Stimulated activated CD4-positive, alpha-beta T cell treated with anti-CD3 and anti-CD28 coated beads, TNF-alpha, amount 100 ng/mL, for 24 hours (primary cell): Measurements from ENCODE around the gene PAX6.

Source experiments
- DNase-seq, 3 experiments: peaks; one replicate each; pipeline ENCODE4 v3.0.0-alpha.2; 2020; ENCODE audit warnings: low read depth in 3 of 3

PAX6 gene

GRCh38 chr11:31810779-31811647 lies at the start of gene PAX6:
TSS of gene PAX6 (minus strand) at chr11:31811322. CDS start at chr11:31806411, 4,911 bp downstream.
- peak in 1 of 3 experiments; percentile 39 for DNase-seq

- no peak for DNase-seq
Observed at GRCh38 chr11:31860391-31860790, 49.3 kb upstream of the PAX6 start.

GRCh38 chr11:31856248-31856647 lies 45.1 kb upstream of the PAX6 start:
- no peak for DNase-seq

- no peak for DNase-seq
Observed at GRCh38 chr11:31855466-31855865, 44.3 kb upstream of the PAX6 start.

GRCh38 chr11:31850365-31850764 lies 39.2 kb upstream of the PAX6 start:
- DNase-seq, result no peak

GRCh38 chr11:31847761-31848160 lies 36.6 kb upstream of the PAX6 start:
- no peak for DNase-seq

GRCh38 chr11:31845331-31845730 lies 34.2 kb upstream of the PAX6 start:
- no peak for DNase-seq

GRCh38 chr11:31844351-31844750 lies 33.2 kb upstream of the PAX6 start:
- DNase-seq, result no peak

- DNase-seq, result no peak
Observed at GRCh38 chr11:31841435-31841834, 30.3 kb upstream of the PAX6 start.

- DNase-seq, result no peak
Observed at GRCh38 chr11:31834237-31834636, 23.1 kb upstream of the PAX6 start.

GRCh38 chr11:31830406-31830805 lies 19.3 kb upstream of the PAX6 start:
- DNase-seq, result no peak

GRCh38 chr11:31828217-31828616 lies 17.1 kb upstream of the PAX6 start:
- no peak for DNase-seq

- no peak for DNase-seq
Observed at GRCh38 chr11:31827455-31828206, 16.5 kb upstream of the PAX6 start.

GRCh38 chr11:31826536-31827438 lies 15.7 kb upstream of the PAX6 start:
- DNase-seq, result no peak

- DNase-seq, result no peak
Observed at GRCh38 chr11:31825838-31826484, 14.8 kb upstream of the PAX6 start.

- no peak for DNase-seq
Observed at GRCh38 chr11:31824879-31825837, 14.0 kb upstream of the PAX6 start.

- DNase-seq, result no peak
Observed at GRCh38 chr11:31824332-31824878, 13.3 kb upstream of the PAX6 start.

- DNase-seq, result no peak
Observed at GRCh38 chr11:31823644-31824331, 12.7 kb upstream of the PAX6 start.

GRCh38 chr11:31822927-31823643 lies 12.0 kb upstream of the PAX6 start:
- DNase-seq, result no peak
